IPS DF 6.9 (cell line): Measurements from ENCODE around the gene P3H1.
"Not testable (repeated sequence)": the region's sequence is repeated elsewhere in the genome, so short reads cannot be mapped to it uniquely, and the experiment has no call there.

Source experiments
- DNase-seq: peaks from one replicate; pipeline ENCODE4 v3.0.0-alpha.2; 2013; ENCODE audit warnings: low read depth, low spot score
- H3K27ac ChIP-seq: one replicate; pipeline ENCODE4 v1.5.1; 2013; ENCODE audit warnings: low read length, control low read depth
- H3K27me3 ChIP-seq: 2 replicates; pipeline ENCODE4 v1.6.1; 2013; ENCODE audit warnings: mild to moderate bottlenecking, low read length; ENCODE audit not compliant: control insufficient read depth, insufficient read depth
- H3K36me3 ChIP-seq: 2 replicates; pipeline ENCODE4 v1.6.1; 2013; ENCODE audit warnings: low read length; ENCODE audit not compliant: control insufficient read depth, insufficient read depth
- H3K4me1 ChIP-seq: 2 replicates; pipeline ENCODE4 v1.6.1; 2013; ENCODE audit warnings: low read length; ENCODE audit not compliant: control insufficient read depth, insufficient read depth
- H3K4me3 ChIP-seq: 2 replicates; pipeline ENCODE4 v1.5.1; 2013; ENCODE audit warnings: mild to moderate bottlenecking, low read length
- H3K9me3 ChIP-seq: 2 replicates; pipeline ENCODE4 v1.6.1; 2013; ENCODE audit warnings: low read length, inconsistent platforms; ENCODE audit not compliant: control insufficient read depth, insufficient read depth
- WGBS: extraction: QIAGEN DNeasy Blood & Tissue Kit; methylation state at CpG from one replicate; pipeline ENCODE4 v1.1.7; 2013; ENCODE audit warnings: mixed read lengths, missing lambda C conversion rate; ENCODE audit not compliant: insufficient read length, insufficient coverage; 5-methylcytosine and 5-hydroxymethylcytosine counted together

The P3H1 gene

GRCh38 chr1:42758641-42759040, 8.2 kb downstream of the P3H1 start:
- H3K9me3 ChIP-seq: no peaks in the 10 kb centered on the region

GRCh38 chr1:42757892-42758275, 8.9 kb downstream of the P3H1 start:
- no peak overlapping the region for H3K27ac ChIP-seq
- H3K9me3 ChIP-seq: no peaks in the 10 kb centered on the region
- no peaks in the 10 kb centered on the region for H3K27me3 ChIP-seq
- no peak for DNase-seq
- peaks cover 16% of the 10 kb centered on the region for H3K36me3 ChIP-seq
- no peaks in the 10 kb centered on the region for H3K4me1 ChIP-seq
- no peak overlapping the region for H3K4me3 ChIP-seq

More at GRCh38 chr1:42758641-42759040, 8.2 kb downstream of the P3H1 start:
- no peaks in the 10 kb centered on the region for H3K27me3 ChIP-seq
- H3K4me3 ChIP-seq: no peak overlapping the region
- no peak for DNase-seq
- peaks cover 16% of the 10 kb centered on the region for H3K36me3 ChIP-seq
- no peaks in the 10 kb centered on the region for H3K4me1 ChIP-seq
- H3K27ac ChIP-seq: no peak overlapping the region
- no CpG with 5 or more reads among the region's 3 CpGs for WGBS

DNA sequence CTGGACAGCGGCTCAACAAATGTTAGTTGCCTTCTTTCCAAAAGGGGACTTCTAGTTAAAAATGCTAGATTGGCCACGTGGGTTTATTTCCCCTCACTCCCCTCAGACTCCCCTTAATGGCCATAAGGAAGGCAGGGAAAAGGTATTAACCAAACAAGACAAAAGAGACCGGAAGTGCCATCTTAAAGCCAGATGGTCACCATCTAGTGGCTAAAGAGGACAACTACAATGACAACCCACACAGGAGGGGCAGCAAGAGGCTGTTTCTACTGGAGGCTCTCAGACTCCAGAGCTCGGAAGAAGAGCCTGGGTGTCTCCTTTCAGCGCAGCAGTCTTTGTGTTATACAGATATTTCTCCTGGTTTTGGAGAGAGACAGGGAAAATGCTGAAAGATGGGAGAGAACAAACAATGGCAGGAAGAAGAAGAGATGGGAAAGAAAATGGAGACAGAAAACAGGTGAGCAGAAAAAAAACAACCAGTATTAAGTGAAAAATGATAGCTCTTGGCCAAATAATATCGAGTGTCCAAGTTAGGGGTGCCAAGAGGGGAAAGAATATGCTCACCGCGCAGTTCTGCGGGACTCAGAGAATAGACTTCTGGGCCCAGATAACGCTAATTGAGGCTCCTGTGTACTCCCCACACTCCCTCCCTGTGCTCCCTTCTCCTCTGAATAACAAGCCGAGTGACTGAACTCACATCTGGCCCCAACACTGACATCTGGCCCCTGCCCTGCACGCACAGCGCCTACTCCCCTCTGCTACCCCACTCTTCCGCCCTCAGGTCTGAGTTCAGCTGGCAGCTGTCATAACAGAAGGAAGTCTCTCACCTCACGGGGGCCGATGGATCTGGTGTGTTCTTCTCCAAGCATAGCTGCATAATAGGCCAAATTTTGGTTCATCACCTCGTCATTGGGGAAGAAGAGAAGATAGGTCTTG, 9.6 kb downstream of the P3H1 start:
- WGBS: no CpG with 5 or more reads among the region's 17 CpGs
- H3K4me3 ChIP-seq: no peak overlapping the region
- H3K4me1 ChIP-seq: no peaks in the 10 kb centered on the region
- no peak overlapping the region for H3K27ac ChIP-seq
- peaks cover 22% of the 10 kb centered on the region for H3K36me3 ChIP-seq
- H3K27me3 ChIP-seq: no peaks in the 10 kb centered on the region
- no peaks in the 10 kb centered on the region for H3K9me3 ChIP-seq
- DNase-seq: no peak

DNA sequence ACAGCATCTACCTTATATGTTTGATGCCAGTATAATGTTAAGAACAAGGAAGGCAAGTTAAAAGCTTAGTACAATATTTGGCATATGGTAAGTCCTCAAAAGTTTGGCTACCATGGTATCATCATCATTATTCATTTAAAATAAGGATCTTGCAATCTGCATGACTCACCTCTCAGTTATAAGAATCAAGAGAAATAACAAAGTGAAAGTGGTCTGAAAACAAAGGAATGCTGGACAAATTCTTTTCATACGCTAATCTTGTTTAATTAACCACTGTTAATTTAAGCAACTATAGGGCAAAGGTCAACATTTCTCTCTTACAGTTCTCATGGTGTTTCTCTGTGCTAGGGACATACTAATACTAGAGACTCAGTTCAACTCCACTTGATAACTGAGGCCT, 13.8 kb downstream of the P3H1 start:
- WGBS: no CpG with 5 or more reads among the region's 1 CpG
- no peaks in the 10 kb centered on the region for H3K9me3 ChIP-seq
- H3K27me3 ChIP-seq: no peaks in the 10 kb centered on the region
- H3K27ac ChIP-seq: no peak overlapping the region
- no peak for DNase-seq
- H3K4me3 ChIP-seq: no peak overlapping the region
- peaks cover 37% of the 10 kb centered on the region for H3K36me3 ChIP-seq
- H3K4me1 ChIP-seq: no peaks in the 10 kb centered on the region

DNA sequence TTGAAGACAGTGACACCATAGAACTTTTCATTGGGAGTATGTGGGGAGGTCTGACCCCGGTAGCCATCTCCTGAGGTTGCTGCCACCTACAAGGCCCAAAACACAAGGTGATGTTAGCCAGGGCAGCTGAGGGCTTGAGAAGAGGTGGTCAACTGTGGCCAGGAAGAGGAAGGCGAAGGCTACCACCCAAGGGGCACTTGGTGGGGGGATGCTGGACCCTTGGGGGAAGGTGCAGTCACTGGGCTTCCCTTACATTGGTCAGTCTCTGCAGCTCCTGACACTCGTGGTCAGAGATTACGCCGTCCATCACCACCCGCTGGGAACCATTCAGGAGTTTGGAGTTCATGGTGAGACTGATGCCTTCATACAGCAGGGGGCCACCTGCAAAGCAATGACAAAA, 14.5 kb downstream of the P3H1 start:
- H3K4me3 ChIP-seq: no peak overlapping the region
- peaks cover 37% of the 10 kb centered on the region for H3K36me3 ChIP-seq
- no CpG with 5 or more reads among the region's 6 CpGs for WGBS
- H3K27me3 ChIP-seq: no peaks in the 10 kb centered on the region
- no peak for DNase-seq
- H3K27ac ChIP-seq: no peak overlapping the region
- no peaks in the 10 kb centered on the region for H3K4me1 ChIP-seq
- no peaks in the 10 kb centered on the region for H3K9me3 ChIP-seq

DNA sequence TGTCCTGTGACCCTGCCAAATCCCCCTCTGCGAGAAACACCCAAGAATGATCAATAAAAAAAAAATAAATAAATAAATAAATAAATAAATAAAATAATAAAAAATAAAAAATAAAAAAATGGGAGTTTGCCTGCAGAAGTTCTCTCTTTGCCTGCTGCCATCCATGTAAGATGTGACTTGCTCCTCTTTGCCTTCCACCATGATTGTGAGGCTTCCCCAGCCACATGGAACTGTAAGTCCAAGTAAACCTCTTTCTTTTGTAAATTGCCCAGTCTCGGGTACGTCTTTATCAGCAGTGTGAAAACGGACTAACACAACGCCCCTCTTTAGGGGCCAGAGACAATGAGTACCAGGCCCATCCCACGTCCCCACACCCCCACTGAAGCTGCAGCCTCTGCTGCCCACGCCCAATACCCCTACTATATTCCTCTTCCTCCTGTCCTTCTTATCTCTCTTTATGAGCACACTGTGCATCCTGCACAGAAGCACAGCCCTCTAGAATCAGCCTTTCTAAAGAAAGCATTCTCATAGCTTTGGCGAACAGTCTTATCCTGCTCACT, 15.2 kb downstream of the P3H1 start:
- not testable (repeated sequence) for H3K27ac ChIP-seq, DNase-seq
- WGBS: no CpG with 5 or more reads among the region's 8 CpGs

GRCh38 chr1:42750041-42750440, 16.8 kb downstream of the P3H1 start:
- no peak for DNase-seq
- H3K4me3 ChIP-seq: no peak overlapping the region
- H3K27me3 ChIP-seq: no peaks in the 10 kb centered on the region
- no peaks in the 10 kb centered on the region for H3K9me3 ChIP-seq
- H3K36me3 ChIP-seq: peaks cover 48% of the 10 kb centered on the region
- H3K27ac ChIP-seq: no peak overlapping the region
- no CpG with 5 or more reads among the region's 12 CpGs for WGBS
- H3K4me1 ChIP-seq: no peaks in the 10 kb centered on the region

More for the DNA sequence above, 15.2 kb downstream of the P3H1 start:
- not testable (repeated sequence) for H3K9me3 ChIP-seq, H3K4me3 ChIP-seq, H3K4me1 ChIP-seq, H3K27me3 ChIP-seq
- H3K36me3 ChIP-seq: peaks cover 42% of the 10 kb centered on the region

DNA sequence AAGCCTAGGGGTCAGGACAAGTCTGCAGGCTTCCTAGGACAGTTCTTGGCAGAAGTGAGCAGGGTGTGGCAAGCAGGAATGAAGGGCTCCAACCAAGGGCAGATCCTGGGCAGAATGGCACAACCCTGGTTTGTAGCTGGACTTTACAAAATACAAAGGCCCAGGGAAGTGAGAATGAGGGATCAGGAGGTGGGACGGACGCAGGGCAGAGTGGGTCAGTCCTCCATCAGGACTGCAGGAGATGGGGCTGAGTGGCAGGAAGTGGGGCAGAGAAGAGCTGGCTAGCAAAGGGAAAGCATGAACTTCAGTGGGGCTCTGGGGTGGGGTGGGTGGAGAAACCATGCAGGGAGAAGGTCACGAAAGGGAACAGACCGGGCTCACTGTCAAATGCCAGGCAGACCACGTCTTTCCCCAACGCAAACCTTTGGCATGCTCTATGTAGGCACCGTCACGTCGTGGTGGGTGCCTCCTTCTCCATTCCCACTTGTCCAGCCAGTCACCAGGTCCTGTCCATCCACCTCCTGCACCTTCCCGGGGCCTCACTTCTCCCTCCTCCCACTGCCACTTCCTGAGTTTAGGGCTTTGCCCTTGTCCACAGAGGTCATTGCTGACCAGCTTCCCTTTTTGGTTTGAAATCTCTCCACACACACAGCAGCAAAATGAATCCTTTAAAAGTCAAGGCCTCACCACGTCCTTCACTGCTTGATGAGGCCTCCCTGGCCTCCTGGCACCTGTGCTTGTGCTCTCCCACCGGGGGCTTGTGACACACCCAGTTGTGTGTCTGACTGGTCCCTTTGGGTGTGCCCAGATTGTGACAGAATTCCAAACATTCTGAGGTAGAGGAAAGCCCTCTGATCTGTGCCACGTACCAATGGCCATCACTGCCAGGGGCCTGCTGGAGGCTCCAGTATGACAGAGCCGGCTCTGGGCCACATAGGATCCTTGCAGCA, 18.1 kb downstream of the P3H1 start:
- no peaks in the 10 kb centered on the region for H3K4me1 ChIP-seq
- no peak overlapping the region for H3K4me3 ChIP-seq
- H3K9me3 ChIP-seq: no peaks in the 10 kb centered on the region
- no peak for DNase-seq
- H3K27me3 ChIP-seq: no peaks in the 10 kb centered on the region
- WGBS: no CpG with 5 or more reads among the region's 14 CpGs
- H3K27ac ChIP-seq: no peak overlapping the region
- H3K36me3 ChIP-seq: peaks cover 36% of the 10 kb centered on the region

DNA sequence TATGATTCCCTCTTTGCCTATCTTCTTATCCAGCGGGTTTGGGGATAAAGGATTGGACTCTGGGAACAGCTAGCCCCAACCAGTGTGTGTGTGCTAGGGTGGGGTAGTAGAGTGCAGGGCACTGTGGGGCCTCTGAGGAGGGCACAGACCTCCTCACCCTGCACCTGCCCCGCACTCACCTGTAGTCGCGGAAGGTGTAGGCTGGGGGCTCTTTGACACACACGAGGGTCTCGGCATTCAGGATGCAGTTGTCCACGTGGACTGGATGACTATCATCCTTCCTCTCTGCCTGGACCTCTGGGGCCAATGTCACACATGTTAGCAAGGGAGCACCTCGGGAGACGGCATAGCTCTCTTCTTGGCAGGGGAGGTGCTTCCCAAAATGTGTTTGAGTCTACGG, 18.8 kb downstream of the P3H1 start:
- H3K4me1 ChIP-seq: no peaks in the 10 kb centered on the region
- no peak for DNase-seq
- no CpG with 5 or more reads among the region's 10 CpGs for WGBS
- peaks cover 36% of the 10 kb centered on the region for H3K36me3 ChIP-seq
- H3K27ac ChIP-seq: no peak overlapping the region
- no peak overlapping the region for H3K4me3 ChIP-seq
- H3K9me3 ChIP-seq: no peaks in the 10 kb centered on the region
- no peaks in the 10 kb centered on the region for H3K27me3 ChIP-seq

GRCh38 chr1:42747125-42747524, 19.7 kb downstream of the P3H1 start:
- H3K4me3 ChIP-seq: no peak overlapping the region
- H3K27me3 ChIP-seq: no peaks in the 10 kb centered on the region
- WGBS: no CpG with 5 or more reads among the region's 14 CpGs
- no peaks in the 10 kb centered on the region for H3K4me1 ChIP-seq
- H3K9me3 ChIP-seq: no peaks in the 10 kb centered on the region
- H3K36me3 ChIP-seq: peaks cover 29% of the 10 kb centered on the region
- no peak overlapping the region for H3K27ac ChIP-seq
- no peak for DNase-seq
